Cerebellar cortex (tissue), 1 donor: ENCODE measurements around the gene RBM7.

Experiments used
- DNase-seq: peaks from one replicate; pipeline ENCODE4 v3.0.0-alpha.2; 2015; ENCODE audit warnings: low spot score

RBM7 gene

DNA sequence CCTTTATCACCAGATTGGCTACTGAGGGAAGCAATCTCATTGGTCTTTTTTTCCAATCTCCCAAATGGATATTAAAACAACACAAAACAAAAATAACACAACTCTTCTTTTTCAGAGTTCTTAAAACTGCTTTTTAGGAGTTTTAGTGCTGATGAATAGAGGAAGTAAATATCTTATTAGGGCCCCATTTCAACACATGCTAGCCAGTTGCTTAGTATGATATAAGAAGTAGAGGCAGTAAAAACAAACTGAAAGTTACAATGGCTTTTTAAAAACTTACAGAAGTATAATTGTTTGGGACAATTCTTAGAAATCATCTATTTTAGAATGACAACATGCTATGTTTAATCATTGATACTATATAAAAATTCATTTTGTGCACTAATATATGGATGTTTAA, 3.5 kb upstream of the RBM7 start:
- no peak for DNase-seq

DNA sequence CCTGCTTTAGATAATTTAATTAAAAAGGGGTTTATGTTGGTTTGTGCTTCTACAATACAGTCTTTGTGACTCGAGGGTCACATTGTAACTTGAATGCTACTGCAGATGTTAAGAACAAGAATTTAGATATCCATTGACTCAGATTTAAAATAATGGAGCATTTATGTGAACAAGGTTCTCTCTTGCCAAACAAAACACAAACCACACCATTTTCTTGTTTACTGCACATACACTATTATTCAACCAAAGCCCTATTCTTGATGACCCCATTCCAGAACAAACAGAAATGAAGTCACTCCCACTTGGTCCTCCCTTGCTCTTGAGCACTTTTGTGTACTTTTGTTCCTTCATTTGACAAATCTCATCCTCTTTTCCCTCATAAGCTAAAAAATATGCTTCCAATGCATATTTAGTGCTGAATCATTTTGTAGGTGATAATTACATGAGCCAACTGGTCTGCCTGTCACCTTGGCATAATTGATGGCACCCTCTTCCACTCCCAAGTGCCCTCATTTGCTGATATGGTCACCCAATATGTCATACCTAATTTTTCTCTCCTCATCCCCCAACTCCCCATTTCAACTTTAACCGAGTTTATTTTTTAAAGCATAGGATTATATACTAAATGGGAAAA, 3.0 kb upstream of the RBM7 start:
- no peak for DNase-seq

DNA sequence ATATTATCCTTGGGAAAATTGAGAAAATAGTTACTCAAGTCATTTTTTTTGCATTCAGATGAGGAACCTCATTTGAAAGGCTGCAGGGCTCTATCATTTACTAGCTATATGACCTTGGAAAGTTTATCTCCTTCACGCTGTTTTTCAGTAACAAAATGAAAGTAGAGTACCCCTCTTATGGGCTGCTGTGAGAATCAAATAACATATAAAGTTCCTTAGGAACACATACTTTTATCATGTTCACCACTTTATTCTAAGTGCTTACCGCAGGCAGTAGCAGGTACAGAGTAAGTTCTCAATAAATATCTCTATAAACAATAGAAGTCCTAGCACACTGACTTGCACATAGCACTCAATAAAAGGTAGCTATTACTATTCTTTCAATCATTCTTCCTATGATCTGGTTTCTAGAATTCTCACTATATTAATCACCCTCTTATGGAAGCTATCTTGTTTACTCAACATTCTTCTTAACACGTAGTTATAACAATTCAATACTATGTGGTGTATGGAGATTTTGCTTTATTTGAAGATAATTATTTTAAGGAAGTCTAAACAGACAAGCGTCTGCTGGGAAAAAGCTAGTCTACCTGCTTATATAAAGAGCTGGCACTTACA, 2.1 kb upstream of the RBM7 start:
- DNase-seq, result no peak

DNA sequence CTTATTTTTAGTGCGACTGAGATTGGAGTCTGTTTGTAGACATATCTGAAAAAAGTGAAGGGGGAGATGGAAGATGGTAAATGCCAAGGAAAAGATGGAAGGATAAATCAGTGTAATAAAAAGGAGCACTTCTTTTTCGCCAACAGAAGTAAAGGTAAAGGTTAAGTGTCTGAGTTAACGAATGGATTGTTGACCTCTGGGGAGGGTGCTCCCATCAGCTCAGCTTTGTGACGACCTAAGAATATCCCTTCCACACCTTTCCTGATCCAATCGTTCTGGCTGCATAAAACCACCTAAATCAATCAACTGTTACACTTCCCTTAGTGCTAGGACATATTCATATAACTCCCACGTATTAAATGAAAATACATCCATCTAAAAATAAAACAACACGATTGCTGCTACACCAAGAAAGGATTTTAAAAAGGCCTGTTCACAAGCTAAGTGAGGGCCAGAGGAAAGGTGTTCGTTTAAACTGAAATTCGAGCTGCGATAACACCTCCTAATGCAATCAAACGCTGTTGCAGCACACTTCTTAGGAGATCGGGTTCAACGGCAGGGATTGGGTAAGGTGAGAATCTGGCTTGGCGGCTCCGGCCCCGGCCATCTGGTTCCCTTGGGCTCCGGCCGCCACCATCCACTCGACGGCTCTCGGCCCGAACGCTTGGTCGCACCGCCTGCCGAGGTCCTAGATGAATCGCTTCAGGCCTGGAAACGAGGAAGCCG, 813 bp upstream of the RBM7 start:
- peak; percentile 71 for DNase-seq

DNA sequence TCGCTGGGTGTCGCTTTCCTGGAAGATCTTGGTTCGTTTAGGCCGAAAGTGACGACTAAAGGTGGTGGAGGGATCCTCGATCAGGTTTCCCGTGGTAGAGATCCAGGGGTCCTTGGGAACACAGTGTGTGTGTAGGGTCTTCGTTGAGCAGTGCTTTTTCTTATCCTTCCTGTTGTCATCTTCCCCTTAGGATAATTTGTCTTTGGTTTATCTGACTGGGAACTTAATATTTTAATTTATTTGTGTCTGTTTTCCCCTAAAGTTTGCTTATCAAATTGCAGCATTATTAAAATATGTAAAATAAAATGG, 403 bp downstream of the RBM7 start:
- DNase-seq, result no peak

DNA sequence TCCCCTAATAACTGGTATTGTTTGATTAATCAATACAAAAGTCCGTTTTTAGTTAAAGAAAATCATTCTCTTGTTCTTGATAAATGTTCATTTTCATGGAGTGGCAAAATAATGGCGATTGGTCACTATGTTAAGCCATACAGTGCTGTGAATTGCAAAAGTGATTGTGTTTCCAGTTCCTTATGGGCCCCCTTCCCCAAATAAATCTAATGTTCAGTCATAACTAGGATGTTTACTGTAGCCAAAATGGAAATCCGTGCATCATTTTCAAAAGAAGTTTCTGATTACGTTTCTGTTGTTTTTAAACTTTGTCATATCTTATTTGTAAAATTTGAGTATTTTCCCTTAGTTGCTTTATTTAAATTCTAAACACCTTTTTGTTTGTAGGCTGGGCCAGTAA, 845 bp downstream of the RBM7 start:
- no peak for DNase-seq

DNA sequence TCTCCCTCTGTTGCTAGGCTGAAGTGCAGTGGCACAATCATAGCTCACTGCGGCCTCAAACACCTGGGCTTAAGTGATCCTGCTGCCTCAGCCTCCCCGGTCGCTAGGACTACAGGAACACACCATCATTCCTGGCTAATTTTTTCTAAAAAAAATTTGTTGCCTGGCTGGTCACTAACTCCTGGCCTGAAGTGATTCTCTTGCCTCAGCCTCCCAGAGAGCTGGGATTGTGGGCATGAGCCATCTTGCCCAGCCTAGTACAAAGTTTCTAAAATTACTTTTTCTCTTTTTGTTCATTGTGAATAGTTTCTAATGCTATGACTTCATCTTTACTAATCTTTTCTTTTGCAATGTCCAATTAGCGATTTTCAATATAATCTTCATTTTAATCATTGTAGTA, 12.5 kb downstream of the RBM7 start:
- DNase-seq, result no peak

DNA sequence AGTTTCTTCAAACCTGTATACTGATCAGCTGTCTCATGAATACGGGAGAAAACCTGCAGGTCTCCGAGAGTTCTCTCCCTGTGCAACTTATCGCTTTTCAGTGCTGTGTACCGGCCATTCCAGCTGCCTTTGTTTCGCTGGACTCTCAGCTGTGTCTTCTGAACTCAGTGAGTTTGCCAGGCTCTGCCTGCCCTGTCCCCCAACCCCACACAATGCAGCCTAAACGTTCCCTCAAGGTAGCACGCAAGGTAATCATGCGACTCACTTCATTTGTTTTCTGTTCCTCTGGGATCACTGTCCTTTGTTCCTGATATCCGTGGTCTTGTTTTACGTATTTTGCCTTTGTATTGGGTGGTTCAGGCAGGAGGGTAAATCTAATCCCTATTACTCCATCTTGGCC, 13.5 kb downstream of the RBM7 start:
- DNase-seq, result no peak

DNA sequence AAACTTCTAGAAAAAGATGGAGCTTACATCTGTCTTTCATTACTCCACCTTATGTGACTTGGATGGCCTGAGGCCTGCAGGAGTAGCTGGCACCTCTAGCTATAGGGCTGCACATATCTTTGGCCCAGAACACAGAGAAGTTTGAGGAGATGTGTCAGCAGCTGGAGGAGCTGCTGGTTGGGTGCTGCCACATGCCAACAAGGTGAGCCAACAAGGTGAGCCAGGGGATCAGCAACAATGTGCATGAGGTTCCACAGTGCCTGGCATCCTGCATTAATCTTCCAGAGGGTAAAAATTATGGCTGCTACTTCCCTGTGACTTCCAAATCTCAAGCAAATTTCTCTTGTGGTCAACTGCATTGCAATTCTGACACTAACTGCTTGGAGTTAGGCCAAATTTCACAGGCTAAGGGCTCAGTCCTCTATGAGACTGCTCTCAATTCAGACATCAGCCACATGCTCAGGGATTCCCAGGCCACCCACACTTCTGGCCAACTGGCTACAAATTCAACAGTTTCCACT, 16.0 kb downstream of the RBM7 start:
- DNase-seq, result no peak

DNA sequence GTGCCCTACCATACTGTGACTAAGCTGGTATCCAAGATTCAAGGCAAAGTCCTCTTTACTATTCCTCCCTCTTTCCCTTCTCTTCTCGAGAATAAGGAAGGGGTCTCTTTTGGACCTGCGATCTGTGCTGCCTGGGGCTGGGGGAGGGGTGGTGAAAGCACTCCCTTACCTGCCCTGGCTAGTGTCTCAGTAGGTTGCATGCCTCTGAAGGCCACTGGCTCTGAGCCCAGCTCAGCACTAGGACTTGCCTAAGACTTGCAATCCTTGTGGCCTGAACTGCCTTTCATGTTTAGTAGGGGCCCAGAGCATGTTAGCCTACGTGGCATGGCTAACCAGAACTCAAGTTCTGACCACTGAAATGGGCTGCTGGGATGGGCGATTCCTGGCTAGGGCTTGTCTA, 25.8 kb downstream of the RBM7 start:
- no peak for DNase-seq

DNA sequence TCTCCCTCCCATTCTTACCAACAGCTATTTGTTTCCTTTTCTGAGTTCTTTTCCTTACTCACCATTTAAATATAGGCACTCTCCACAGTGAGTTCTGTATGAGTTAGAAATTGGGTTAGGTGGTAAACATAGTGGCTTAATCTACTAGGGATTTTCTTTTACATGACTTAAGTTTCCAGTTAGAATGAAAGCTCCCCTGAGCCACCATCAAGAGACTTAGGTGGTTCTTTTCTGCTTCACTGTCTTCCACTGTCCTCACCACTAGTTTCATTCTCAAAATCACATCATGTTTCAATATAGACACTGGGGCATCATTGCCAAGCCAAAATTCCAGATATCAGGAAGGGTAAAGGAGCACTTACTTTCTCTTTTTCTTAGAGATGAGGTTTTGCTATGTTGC, 29.8 kb downstream of the RBM7 start:
- no peak for DNase-seq

DNA sequence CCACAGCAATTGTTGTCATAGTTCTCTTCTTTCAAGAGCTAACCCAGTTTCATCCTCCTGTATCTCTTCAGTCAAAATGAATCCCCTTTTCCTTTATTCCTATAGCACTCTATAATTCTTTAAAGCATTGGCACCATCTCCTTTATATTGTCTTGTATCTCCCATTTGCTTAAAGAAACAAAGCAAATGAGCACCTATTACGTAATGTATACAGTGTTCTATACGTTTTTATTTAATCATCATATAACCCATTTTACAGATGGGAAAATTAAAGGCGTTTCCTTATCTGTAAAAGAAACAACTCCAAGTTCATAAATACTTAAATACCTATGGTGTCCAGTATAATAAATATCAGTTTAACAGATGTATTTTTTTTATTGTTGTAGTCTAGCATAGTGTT, 32.4 kb downstream of the RBM7 start:
- no peak for DNase-seq

DNA sequence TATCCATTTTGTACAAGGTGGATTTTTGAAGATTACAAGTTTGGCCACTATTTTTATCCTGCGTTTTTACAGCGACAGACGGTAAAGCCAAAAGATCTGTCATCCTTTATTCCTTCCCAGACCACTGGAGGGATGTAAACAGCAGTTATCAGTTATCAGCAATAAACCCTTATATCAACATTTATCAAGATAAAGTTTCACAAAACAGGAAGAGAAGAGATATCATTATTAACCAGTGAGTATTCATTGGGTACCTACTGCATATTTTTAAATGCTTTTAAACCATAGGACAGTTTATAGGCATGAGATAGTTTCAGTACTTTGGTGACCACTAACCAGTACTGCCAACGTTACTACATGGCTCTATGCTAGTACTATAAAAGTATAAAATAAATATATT, 32.9 kb downstream of the RBM7 start:
- DNase-seq, result no peak

DNA sequence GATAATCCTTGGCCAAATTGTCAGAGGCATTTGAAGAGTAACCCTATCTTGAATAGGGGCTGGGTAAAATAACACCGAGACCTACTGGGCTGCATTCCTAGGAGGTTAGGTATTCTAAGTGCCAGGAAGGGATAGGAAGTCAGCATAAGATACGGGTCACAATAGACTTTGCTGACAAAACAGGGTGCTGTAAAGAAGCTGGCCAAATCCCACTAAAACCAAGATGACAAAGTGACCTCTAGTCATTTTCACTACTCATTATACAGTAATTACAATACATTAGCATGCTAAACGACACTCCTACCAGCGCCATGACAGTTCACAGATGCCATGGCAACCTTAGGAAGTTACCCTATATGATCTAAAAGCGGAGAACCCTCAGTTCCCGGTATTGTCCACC, 37.8 kb downstream of the RBM7 start:
- no peak for DNase-seq

DNA sequence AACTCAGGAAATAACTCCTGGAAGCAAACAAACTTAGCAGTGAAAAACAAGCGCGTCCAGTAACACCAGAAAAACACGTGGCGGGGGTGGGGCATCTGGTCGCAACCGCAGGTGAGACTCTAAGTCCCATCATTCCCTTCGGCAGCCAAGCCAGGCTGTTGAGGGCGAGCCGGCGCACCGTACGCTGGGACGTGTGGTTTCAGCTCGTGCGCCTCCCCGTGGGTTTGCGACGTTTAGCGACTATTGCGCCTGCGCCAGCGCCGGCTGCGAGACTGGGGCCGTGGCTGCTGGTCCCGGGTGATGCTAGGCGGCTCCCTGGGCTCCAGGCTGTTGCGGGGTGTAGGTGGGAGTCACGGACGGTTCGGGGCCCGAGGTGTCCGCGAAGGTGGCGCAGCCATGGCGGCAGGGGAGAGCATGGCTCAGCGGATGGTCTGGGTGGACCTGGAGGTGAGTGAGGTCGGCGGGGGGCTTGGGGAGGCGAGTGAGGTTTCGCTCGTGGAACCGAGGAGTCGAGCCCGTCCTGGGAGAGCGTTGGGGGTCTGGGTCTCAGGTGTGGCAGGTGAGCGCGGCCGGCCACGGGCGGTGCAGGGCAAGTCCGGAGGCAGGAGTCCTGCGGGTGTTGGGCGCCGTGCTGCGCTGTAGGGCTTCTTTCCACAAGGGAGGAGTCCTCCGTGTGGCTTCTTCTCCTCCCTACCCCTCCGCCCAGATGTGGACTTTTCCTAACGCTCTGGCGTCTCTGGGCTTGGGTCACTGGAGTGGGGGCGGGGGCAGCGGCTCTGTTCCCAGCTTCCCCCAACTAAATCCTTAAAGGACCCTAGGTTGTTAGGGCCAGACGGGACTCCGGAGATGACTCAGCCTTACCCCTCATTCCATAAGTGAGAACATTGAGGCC, 39.0 kb downstream of the RBM7 start, which contains the start of gene REXO2:
Gene REXO2, plus strand, starts transcription at position 239 of the 892 bp plus-strand sequence. Its CDS starts 62 bp downstream, at position 301.
- DNase-seq, result peak; percentile 97

DNA sequence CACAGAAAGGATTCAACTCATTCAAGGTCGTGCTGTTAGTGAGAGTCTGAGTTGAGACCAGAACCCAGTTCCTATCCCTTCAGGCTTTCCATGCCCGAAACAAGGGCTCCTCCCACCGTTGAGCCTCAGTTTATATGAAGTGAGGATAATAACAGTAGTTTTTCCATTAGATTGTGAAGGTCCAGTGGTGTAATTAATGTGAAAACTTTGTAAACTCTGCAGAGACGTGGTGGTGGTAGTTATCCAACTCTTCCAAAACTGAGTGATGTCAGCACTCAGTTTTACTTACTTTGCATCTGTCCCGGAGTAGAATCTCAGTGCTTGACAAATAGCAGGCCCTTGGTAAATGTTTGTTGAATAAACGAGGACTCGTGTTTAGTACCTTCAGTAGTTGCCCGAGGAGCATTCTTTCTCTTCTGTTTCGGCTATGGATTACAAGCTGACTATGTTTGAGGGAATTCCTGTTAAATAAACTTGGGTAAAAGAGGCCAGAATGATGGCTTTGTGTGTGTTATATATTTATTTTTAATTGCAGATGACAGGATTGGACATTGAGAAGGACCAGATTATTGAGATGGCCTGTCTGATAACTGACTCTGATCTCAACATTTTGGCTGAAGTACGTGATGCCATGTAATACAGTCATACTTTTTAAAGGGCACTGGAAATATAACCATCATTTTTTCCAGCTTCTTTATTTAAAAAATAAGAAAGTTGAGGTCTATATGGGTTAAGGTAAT, 39.8 kb downstream of the RBM7 start:
- no peak for DNase-seq

DNA sequence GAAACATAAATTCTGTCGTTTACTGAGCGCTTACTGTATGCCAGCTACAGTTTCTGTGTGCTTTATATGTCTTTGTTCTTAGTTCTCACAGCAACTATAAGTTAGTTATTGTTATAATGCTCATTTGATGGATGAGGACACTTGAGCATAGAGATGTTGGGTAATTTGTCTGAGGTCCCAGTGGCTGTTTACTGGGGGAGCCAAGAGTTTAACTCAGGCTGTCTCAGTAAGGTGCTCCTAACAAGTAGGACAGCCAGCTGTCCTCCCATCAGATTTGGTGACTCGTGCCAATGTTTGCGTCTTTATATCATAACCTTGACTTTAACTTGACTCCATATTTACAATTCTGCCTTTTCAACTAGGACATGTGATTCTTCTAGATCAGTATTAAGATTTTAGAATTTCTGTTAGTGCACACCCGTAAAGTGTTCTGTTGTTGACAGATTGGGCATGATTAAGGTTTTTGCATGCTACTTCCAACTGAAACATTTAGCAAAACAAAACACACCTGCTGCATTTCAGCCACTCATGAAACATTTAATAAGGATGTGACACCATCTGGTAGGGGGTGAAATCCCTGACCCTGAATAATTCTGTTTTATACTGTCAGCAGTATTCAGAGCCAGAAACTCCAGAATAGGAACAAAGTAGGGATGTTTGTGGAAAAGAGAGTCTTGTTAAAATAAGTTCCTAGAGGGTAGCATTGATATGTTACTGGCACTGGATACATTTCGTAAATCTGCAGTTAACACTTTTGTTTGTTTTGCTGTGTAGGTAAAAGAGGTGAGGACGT, 40.7 kb downstream of the RBM7 start:
- DNase-seq, result peak; percentile 33

DNA sequence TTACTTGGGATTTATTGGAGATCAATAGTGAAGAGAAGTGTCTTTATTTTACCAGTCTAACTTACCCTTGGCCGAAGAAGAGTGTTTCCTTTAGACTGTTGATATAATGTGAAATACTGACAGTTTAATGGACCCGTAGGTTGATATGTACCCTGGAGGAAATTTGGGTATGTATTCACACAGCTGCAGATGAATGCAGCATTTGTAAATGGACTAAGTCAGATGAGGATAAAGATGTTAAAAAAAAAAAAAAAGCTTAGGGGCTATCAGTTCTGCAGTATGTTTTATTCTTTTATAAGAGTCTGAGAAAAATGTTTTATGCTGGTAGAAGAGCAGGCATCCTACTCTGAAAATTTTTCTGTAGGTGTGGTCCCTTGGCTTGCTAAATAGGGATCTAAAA, 41.5 kb downstream of the RBM7 start:
- no peak for DNase-seq

DNA sequence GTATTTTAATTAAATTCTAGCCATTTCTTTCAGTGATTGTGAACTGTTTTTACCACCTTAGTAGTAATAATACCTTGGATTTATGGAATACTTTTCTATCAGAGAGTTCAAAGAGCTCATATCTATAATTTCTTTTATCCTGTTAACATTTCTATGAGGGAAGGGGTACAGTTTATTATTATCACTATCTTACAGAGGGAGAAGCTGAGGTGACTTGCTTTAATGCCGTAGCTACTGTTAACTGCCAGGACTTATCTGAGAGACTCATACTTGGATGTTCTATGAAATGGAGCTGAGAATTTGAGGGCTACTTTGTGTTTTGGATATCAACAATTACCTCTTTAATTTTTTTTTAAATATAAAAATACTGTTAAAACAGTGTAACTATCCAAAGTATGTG, 42.1 kb downstream of the RBM7 start:
- no peak for DNase-seq

DNA sequence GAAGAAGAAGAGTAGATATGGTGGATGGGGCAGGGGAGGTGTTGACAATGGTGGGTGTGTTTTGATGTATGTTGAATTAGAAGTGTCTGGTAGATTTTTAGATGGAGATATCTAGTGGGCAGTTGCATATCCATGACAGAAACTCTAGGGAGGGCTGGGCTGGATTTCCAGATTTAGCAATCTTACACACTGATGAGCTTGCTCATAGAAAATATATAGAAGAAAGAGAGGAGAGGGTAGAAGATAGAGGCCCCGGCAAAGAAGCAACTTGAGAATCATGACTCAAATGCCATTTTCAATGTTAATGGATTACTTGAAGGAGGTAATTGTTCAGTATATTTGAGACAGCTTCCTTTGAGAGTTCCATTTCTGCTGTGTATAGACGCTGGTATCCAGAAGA, 47.0 kb downstream of the RBM7 start:
- DNase-seq, result no peak

DNA sequence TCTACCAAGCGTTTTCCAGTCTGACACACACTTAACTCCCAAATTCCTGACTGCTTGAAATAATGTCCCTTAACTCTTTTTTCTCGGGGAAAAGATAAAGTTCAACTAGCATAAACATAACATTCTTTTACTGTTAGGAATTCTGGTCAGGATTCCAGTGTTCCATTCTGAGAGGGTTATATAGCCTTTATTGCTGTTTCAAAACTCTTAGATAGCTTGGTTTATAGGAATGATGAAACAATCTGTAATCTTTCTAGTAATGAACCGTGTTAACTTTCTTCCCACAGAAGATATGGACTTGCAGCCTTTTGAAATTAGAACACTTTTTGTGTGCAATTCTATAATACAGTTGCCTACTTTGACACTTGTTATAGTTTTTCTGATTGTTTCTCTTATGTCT, 47.4 kb downstream of the RBM7 start:
- DNase-seq, result peak; percentile 7
